Activated gamma-delta T cell treated with Interleukin-2 at 50 U/mL for 16 hours (primary cell): ENCODE measurements around the gene CCDC50.

Experiments
- DNase-seq: peaks from one replicate; pipeline ENCODE4 v3.0.0-alpha.2; 2020

CCDC50 gene

GRCh38 chr3:191328962-191329653 lies at the start of gene CCDC50:
CCDC50 (plus strand) TSS chr3:191329394; CDS start chr3:191329675, 281 bp downstream.
- DNase-seq = peak; percentile 47

- DNase-seq = no peak
Observed at GRCh38 chr3:191280111-191280510, 49.1 kb upstream of the CCDC50 start.

- DNase-seq = no peak
Observed at GRCh38 chr3:191280882-191281281, 48.3 kb upstream of the CCDC50 start.

- no peak for DNase-seq
Observed at GRCh38 chr3:191282251-191283185, 46.7 kb upstream of the CCDC50 start.

- no peak for DNase-seq
Observed at GRCh38 chr3:191283400-191283799, 45.8 kb upstream of the CCDC50 start.

GRCh38 chr3:191290311-191291025 lies 38.7 kb upstream of the CCDC50 start:
- no peak for DNase-seq

- DNase-seq = no peak
Observed at GRCh38 chr3:191292243-191293015, 36.8 kb upstream of the CCDC50 start.

- no peak for DNase-seq
Observed at GRCh38 chr3:191294291-191294690, 34.9 kb upstream of the CCDC50 start.

- DNase-seq = no peak
Observed at GRCh38 chr3:191296041-191296541, 33.1 kb upstream of the CCDC50 start.

GRCh38 chr3:191298846-191299245 lies 30.3 kb upstream of the CCDC50 start:
- no peak for DNase-seq

GRCh38 chr3:191300422-191300821 lies 28.8 kb upstream of the CCDC50 start:
- no peak for DNase-seq

GRCh38 chr3:191301017-191301416 lies 28.2 kb upstream of the CCDC50 start:
- no peak for DNase-seq

GRCh38 chr3:191301782-191302411 lies 27.3 kb upstream of the CCDC50 start:
- no peak for DNase-seq

GRCh38 chr3:191302451-191302850 lies 26.7 kb upstream of the CCDC50 start:
- no peak for DNase-seq

GRCh38 chr3:191303596-191303995 lies 25.6 kb upstream of the CCDC50 start:
- DNase-seq = no peak

- DNase-seq = no peak
Observed at GRCh38 chr3:191306428-191306827, 22.8 kb upstream of the CCDC50 start.

GRCh38 chr3:191307341-191307740 lies 21.9 kb upstream of the CCDC50 start:
- no peak for DNase-seq

GRCh38 chr3:191313296-191313695 lies 15.9 kb upstream of the CCDC50 start:
- no peak for DNase-seq

- DNase-seq = no peak
Observed at GRCh38 chr3:191314109-191314728, 15.0 kb upstream of the CCDC50 start.

GRCh38 chr3:191316876-191317603 lies 12.2 kb upstream of the CCDC50 start:
- DNase-seq = no peak

- no peak for DNase-seq
Observed at GRCh38 chr3:191320316-191320715, 8.9 kb upstream of the CCDC50 start.
